Effector CD4-positive, alpha-beta T cell (primary cell): ENCODE data around the gene HEG1.

Experiments used
- DNase-seq: peaks from one replicate; pipeline ENCODE4 v3.0.0-alpha.2; 2020

The HEG1 gene

GRCh38 chr3:125043599-125044151 lies 12.1 kb downstream of the HEG1 start:
- no peak for DNase-seq

DNA sequence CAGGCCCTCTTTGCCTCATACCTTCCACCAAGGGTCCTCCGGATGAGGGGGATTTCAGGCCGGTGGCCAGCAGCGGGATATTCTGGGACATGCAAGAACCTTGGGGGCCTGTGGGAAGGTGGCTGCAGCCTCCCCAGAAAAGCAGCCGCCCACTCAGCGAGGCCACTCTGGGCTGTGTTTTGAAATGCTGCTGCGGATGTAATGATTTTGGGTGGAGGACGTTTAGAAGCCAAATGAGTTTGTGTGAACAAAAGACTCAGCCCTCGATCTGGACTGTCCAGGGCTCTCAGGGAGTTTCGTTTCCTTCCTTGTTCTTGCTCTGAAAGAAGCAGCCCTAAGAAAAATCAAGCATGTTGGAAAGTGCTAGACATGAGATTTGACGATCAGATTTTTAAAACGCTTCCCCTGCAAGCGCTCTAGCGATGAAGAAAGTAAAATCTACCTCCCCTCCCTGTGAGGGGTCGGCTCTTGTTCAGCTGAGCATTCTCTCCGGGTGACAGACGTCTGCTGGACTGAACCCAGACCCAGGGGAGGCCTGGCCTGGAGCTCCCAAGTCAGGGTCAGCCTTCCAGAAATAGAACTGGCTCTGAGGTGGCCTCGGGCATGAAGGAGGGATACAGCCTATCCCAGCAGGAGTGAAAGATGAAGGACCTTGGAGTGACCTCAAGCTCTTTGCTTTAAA lies 12.9 kb downstream of the HEG1 start:
- no peak for DNase-seq

- DNase-seq: no peak
Measured at GRCh38 chr3:125039131-125040100, 16.4 kb downstream of the HEG1 start.

GRCh38 chr3:125037498-125038150 lies 18.2 kb downstream of the HEG1 start:
- DNase-seq: no peak

GRCh38 chr3:125035217-125035616 lies 20.6 kb downstream of the HEG1 start:
- DNase-seq: no peak

GRCh38 chr3:125033616-125034015 lies 22.2 kb downstream of the HEG1 start:
- DNase-seq: no peak

DNA sequence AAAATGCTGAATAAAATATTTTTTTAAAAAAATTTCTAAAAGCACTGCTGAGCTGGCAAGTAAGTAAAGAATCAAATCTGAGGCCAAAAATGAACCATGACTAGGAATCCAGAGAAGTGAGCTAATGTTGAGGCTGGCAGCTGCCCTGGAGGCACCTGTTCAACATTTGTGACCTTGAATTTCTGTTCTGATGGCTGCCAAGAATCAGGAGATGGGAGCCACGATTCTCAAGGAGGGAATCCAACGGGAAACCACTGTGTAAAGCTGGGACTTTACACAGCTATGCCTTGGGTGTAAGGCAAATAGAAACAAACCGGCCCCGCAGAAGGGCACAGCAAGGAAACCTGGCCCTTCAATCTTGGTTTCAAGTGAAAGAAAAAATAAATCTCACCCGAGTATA lies 22.7 kb downstream of the HEG1 start:
- DNase-seq: no peak

GRCh38 chr3:125032683-125033082 lies 23.1 kb downstream of the HEG1 start:
- no peak for DNase-seq

DNA sequence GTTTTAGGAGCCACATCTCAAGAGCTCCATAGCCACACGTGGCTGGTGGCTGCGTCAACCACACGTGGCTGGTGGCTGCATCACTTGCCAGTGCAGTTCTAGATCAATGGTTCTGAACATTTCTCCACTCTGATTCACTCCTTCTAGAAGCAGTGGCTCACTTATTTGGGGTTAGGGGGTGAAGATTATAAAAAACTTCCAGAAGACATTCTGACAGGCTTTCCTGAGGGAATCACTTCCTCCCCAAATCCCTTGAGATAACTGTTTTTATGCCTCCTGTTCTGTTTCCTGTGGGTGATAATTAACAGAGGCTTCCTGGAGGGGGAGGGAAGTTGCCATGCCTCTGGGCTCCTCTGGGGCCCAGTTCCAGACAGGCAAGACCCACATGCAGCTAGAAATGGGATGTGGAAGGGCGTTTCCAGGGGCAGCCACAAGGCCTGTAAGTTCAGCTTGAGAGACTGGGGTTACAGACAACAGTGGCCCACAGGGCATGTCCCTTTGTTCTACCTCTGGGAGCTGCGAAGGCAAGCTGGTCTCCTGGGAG lies 23.6 kb downstream of the HEG1 start:
- DNase-seq: no peak

- no peak for DNase-seq
Measured at GRCh38 chr3:125031544-125031943, 24.3 kb downstream of the HEG1 start.

- no peak for DNase-seq
Measured at GRCh38 chr3:125028657-125029056, 27.1 kb downstream of the HEG1 start.

DNA sequence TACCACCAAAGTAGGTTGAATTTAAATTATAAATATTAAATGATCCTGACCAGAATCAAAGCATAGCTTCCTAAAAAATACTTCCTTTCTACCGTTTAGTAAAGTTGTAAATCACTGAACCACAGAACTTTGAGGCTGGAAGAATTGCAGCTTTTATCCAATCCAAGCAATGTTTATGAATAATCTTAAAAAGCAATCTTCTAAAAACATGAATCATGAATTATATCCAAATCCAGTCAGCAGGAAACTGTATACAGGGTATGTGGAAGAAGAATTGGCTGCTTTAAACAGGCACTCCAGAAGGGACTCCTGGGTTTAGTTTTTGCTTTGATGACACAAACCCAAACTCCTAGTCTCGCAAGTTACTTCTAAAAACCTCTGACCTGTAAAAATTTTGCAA lies 30.2 kb downstream of the HEG1 start:
- DNase-seq: no peak

GRCh38 chr3:125024817-125025216 lies 31.0 kb downstream of the HEG1 start:
- DNase-seq: no peak

DNA sequence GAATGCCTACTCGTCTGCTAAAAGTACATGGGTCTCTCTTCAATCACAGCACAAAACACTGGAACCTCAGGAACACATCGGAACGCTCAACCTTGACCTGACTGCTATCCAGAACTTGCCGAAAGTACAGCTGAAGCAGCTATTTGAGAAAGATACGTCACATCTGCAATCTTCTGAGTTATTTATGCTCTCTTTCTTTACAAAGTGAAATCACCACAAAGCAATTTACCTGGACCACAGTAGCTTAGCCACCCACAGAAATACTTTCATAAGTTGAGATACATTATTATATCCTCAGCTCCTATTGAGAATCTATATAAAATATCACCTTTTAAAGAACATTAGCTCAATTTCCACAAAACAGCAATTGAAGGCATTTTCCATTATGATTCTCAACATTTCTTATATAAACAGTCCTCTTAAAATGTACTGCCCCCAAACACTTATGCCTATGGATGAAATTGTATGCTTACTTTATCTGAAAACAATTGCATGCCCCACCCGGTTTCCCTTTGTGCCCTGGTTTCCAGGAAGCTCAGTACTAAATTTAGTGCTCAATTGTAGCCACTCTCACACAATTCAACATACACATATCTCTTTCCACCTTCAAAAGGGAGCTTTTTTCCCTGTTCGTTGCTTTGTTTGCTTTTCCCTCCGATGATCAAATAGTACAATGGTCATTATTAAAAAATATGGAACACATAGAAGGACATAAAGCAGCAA lies 31.8 kb downstream of the HEG1 start:
- DNase-seq: no peak

GRCh38 chr3:125022206-125022605 lies 33.6 kb downstream of the HEG1 start:
- no peak for DNase-seq

DNA sequence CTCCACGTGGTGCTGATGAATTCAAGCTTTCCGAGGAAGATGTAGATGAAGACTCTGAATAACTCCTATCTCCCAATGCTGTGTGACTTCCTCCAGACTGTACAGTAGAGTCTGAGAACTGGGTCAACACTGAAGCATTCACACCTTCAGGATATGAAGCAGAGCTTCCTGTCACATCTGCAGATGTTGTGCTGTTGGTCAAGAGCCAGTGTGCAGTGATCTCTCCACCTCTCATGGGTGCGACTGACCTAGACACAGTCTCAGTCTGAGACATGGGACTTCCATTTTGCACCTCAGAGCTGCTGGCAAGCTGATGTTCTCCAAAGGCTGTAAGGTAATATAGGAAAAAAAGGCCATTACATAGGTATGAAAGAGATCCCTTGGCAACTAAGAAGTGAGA lies 36.5 kb downstream of the HEG1 start:
- no peak for DNase-seq

DNA sequence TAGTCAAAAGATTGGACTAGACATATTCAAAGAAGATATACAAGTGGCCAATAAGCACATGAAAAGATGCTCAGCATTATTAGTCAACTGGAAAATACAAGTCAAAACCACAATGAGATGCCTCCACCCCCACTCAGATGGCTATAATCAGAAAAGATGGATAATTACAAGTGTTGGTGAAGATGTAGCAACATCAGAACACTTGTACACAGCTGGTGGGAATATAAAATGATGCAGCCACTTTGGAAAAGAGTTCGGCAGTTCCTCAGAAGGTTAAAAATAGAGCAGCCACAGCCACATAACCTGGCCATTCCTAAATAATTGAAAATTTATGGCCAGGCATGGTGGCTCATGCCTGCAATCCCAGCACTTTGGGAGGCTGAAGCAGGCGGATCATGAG lies 38.4 kb downstream of the HEG1 start:
- DNase-seq: no peak

GRCh38 chr3:125014570-125015179 lies 41.1 kb downstream of the HEG1 start:
- no peak for DNase-seq

DNA sequence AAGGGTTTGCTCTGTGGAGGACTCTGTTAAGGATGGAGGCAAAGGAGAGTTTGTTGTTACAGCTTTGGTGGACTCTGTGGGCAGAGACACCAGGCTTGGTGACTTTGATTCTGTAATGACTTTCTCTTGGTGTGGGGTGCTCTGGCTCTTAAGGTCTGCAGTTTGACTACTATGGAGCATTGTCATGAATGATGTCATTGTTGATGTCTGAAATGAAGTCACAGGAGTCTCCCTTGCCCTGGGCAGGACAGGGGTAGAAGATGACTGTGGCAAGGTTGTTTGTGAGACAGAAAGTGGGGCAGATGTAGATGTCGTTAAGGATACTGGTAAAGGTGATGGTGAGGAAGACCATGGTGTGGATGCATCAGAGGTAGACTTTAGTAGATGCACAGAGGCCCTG lies 42.7 kb downstream of the HEG1 start:
- DNase-seq: no peak

GRCh38 chr3:125011941-125012340 lies 43.9 kb downstream of the HEG1 start:
- DNase-seq: no peak

DNA sequence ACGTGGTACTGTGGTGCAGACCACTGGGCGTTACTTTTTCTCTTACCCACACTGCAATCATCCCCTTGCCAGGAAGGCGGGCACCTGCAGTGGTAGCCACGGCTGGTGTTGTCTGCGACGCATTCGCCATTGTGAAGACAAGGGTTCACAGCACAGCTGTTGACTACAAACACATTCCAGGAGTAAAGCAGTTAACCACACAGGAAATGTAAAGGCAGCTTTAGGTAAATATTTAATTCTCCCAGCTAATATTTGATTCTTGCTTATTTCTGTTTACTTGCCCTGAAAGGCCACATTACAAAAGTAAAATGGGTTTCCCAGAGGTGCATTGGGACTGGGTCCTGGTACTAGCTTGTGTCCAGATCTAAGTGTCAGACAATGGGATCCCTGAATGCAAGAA lies 45.4 kb downstream of the HEG1 start:
- DNase-seq: no peak

GRCh38 chr3:125008766-125009165 lies 47.0 kb downstream of the HEG1 start:
- no peak for DNase-seq
